Posterior vena cava (tissue), 2 donors: ENCODE data around the gene UCP2. TPM values are rescaled to one million over a fixed set of nuclear protein-coding genes. Genes with fewer than 3 reads are reported as not detected.
"Not testable (repeated sequence)": the region's sequence is repeated elsewhere in the genome, so short reads cannot be mapped to it uniquely, and the experiment has no call there.

ENCODE experiments used
- DNase-seq: peaks from one replicate; pipeline ENCODE4 v3.0.0-alpha.2; 2020; ENCODE audit warnings: low spot score
- intact Hi-C, 2 donors: fragments of 100-400 bp; cut with DNase I; formaldehyde crosslinking; loops; one replicate each; pipeline versions ENCODE4 v1.14.1 to v1.14.2; 2022 to 2023
- total RNA-seq, 2 donors: library from RNA; stranded (reverse); fragmentation: NEBNext Ultra II Directional; extraction: Animal tissue kit (Norgen Biotek cat#: 25700); gene quantifications; one replicate each; pipeline ENCODE4 v1.2.1, GENCODE V29; 2021
- donor health status: DM: yes; HTN: yes; CAD: no.
- donor health status: DM: yes; HTN: yes; CAD: no.

The UCP2 gene
- total RNA-seq, 2 donors from 2014 or later, result 22.8 to 38.7 TPM

DNA sequence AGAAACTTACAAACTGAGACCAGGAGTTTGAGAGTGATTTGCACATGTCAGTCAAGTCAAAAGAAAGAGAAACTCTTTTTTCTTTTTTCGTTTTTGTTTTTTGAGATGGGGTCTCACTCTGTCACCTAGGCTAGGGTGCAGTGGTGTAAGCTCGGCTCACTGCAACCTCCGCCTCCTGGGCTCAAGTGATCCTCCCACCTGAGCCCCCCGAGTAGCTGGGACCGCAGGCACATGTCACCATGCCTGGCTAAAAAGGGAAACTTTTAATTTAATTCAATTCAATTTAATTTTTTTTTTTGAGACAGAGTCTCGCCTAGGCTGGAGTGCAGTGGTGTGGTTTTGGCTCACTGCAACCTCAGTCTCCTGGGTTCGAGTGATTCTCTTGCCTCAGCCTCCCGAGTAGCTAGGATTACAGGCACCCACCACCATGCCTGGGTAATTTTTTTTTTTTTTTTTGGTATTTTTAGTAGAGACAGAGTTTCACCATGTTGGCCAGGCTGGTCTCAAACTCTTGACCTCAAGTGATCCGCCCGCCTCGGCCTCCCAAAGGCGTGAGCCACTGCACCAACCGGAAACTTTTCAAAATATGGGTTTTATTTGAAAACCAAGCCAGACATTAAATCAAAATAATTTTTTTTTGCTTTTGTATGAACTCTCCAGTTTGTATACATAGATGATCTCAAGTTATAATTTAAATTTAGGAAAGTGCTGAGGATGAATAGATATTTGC is 16.4 kb upstream of the UCP2 start:
- peak; percentile 20 for DNase-seq
- intact Hi-C loops, result loop anchor here in 1 of 2 donors (5.0 kb wide), 1 partner anchor 1198 kb away; no protein-coding TSS in a partner anchor

GRCh38 chr11:73997120-73997770 is 14.6 kb upstream of the UCP2 start:
- peak; percentile 36 for DNase-seq
- intact Hi-C loops, result loop anchor here in 1 of 2 donors (5.0 kb wide), 1 partner anchor 1200 kb away; no protein-coding TSS in a partner anchor

- intact Hi-C loops, result loop anchor here in 1 of 2 donors (5.0 kb wide), 1 partner anchor 1201 kb away; no protein-coding TSS in a partner anchor
- DNase-seq, result peak; percentile 13
Measured at GRCh38 chr11:73996161-73996747, 13.6 kb upstream of the UCP2 start.

DNA sequence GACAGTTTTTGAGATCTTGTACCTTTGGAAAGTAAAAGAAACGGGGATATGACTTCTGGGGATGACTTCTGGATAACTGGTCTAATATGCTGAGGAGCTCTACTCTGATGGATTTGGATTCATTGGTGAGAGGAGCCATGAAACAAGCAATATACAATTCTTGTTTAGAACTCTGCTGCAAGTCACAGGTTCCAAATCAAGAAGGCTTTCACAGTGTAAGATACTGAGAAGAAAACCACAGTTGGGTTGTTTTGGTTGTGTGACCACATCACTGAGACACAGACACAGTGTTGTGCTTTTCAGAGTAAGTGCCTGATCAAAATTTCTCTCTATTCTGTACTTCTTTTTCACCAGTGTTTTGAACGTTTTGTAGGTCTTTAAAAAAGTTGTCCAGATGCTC is 13.1 kb upstream of the UCP2 start:
- no peak for DNase-seq
- intact Hi-C loops, result loop anchor here in 1 of 2 donors (5.0 kb wide), 1 partner anchor 1202 kb away; no protein-coding TSS in a partner anchor

DNA sequence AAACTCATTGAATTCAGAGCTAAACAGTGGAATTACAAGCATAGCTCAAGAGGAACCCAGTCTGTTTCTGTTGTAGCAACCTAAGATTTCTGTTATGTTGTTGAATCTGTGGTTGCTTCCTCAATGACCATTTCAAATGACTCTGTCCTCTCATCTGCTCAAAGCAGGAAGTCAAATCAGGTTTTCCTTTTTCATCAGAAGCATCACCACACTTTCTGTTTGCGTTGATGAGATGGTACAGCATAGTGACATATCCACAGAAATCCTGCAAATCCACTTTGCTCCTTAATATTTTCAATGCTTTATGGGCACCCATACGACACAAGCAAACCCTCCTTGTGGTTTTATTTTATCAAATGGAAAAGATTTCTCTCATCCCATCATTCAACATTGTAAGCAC is 12.6 kb upstream of the UCP2 start:
- DNase-seq, result no peak
- intact Hi-C loops, result loop anchor here in 1 of 2 donors (5.0 kb wide), 1 partner anchor 1202 kb away; no protein-coding TSS in a partner anchor

DNA sequence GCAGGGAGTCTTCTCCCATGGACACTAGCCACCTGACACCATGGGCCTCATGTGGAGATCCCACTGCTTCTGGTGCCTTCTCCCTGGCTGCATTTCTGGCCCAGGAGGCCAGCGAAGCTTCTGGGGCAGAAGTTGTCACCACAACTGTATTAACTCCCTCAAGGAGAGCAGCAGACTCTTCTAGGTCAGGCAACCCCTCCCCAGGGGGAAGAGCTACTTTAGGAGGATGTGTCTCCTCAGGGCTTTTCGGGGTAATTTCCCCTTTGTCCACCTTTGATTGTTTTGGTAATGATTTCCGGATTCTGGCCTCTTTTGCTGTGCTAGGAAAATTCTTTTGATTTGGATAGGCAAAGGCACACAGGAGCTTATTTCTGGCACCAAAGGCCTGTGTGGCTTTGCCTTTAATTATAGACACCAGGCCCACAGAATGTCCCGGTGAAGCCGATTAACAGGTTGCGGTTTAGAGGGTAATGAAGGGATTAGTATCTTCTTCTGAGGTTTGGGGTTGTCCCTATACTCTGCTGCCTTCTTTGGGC is 8.9 kb upstream of the UCP2 start:
- peak; percentile 23 for DNase-seq
- intact Hi-C loops, result no loop called here

DNA sequence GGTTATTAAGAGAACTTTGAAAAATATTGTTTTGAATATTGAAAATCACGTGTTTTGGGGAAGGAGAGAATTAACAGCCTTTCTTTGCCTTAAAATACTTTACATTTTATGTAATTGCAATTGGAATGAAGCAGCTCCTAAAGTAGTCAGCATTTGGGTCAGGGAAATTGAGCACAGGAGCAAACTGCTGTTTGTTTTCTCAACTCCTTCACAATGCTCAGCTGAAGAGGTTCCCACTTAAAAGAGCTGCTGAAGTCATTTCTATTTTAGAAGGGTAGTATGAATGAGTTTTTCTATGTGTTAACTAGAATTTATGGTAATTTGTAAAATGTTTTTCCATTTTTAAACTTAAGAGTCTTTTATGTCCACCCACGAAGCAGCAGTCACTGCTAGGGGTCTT is 8.1 kb upstream of the UCP2 start:
- no peak for DNase-seq
- intact Hi-C loops, result no loop called here

DNA sequence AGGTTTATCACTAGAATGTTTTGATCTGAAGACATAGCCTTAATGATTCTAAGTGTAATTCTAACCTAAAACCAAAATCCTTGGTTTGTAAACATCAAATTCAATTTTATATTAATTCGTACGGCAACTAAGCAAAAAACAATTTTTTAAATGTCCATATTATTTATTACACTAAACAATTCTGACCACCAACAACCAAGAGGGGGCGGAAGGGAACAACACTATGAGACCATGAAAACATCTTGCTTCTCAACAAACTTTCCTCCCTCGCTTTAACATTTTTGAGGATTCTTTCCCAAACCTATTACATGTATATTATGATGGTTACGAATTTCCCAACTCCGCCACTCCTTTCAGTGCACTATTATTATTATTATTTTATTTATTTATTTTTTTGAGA is 6.5 kb upstream of the UCP2 start:
- intact Hi-C loops, result no loop called here
- DNase-seq, result no peak

- peak; percentile 17 for DNase-seq
- intact Hi-C loops, result no loop called here
Measured at GRCh38 chr11:73988227-73988626, 5.6 kb upstream of the UCP2 start.

- intact Hi-C loops, DNase-seq: not testable (repeated sequence)
Measured at GRCh38 chr11:73985661-73986060, 3.0 kb upstream of the UCP2 start.

- intact Hi-C loops, result loop anchor here in 1 of 2 donors (5.0 kb wide), 1 partner anchor 33 kb away; no protein-coding TSS in a partner anchor
- peak; percentile 31 for DNase-seq
Measured at GRCh38 chr11:73983741-73984538, 1.3 kb upstream of the UCP2 start.

GRCh38 chr11:73982990-73983740 is 522 bp upstream of the UCP2 start:
- intact Hi-C loops, result loop anchor here in 1 of 2 donors (5.0 kb wide), 1 partner anchor 34 kb away; no protein-coding TSS in a partner anchor

DNA sequence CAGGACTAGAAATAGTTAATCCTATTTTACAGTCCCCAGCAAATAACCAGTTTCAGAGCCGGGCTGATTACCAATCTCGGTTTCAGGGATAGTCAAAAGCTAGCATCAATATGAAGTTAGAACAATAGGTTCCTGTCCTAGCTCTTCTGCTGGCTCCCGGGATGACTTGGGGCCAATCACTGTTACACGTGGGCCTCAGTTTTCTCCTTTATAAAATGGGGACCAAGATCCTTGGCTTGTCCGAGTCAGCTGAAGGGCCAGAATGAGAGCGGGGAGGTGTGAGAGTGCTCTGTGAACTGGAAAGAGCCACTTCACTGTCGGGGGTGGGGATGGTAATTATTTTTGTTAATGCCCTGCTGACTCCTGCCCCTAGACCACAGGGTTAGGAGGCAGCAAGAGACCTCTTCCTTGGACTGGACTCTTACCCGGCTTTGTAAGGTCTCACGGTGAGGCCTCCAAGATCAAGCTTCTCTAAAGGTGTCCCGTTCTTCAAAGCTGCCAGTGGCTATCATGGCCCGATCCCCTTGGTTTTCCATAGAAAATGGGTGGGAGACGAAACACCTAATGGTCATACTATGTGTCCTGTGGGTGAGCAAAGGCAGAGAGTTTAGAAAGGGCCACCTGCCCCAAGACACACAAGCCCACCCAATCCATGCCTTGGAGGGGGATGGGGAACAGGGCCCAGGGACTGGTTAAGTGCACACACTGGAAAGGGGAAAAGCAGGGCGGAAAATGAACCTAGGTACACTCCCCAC is 1.4 kb downstream of the UCP2 start:
- DNase-seq, result peak; percentile 32
- intact Hi-C loops, result loop anchor here in 1 of 2 donors (5.0 kb wide), 1 partner anchor 36 kb away; no protein-coding TSS in a partner anchor

More at GRCh38 chr11:73982990-73983740, 522 bp upstream of the UCP2 start:
- peak; percentile 98 for DNase-seq

- DNase-seq, result peak; percentile 84
- intact Hi-C loops, result loop anchor here in 1 of 2 donors (5.0 kb wide), 1 partner anchor 37 kb away; no protein-coding TSS in a partner anchor
Measured at GRCh38 chr11:73980001-73980961, 2.4 kb downstream of the UCP2 start.

- intact Hi-C loops, result no loop called here
- DNase-seq, result peak; percentile 18
Measured at GRCh38 chr11:73978576-73979086, 4.0 kb downstream of the UCP2 start.
